Right renal pelvis (tissue), 4 donors: ENCODE data around the gene SLC4A5. TPM values are rescaled to one million over a fixed set of nuclear protein-coding genes. Genes with fewer than 3 reads are reported as not detected.

Experiments used
- DNase-seq, 4 donors: peaks; one replicate each; pipeline ENCODE4 v3.0.0-alpha.2; 2013; ENCODE audit warnings: low read depth in 4 of 4, low spot score in 3 of 4, missing footprints in 1 of 4
- polyA plus RNA-seq, 4 donors: library from polyadenylated mRNA; unstranded; fragments of 120-200 nt; gene quantifications; one replicate each; pipeline ENCODE4 v1.2.1, GENCODE V29; 2013; ENCODE audit not compliant: insufficient read length in 4 of 4

SLC4A5 gene
- 1 to 10 TPM; 1.8 to 3.1 (median 2.3) TPM for polyA plus RNA-seq

DNA sequence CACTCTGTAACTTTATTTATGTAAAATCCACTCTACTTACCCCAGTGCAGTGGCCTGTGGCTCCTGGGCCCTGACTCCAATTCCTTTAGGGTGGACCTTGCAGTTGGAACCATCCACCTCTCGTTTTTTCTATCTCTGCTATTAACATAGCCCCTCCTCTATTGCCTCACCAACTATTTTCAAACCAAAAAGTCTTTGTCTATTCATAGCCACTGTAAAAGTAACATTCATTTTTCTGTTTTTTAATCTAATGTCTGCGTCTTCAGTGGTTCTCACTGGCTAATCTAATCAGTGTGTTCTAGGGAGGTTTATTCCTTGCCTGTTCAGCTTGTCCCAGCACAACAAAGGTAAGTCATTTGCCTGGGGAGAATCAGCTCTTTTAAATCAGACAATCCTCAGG is at the start of gene SLC4A5:
Gene SLC4A5, minus strand, starts transcription at position 101 of the 400 bp plus-strand sequence. CDS start 28,393 bp downstream, outside the sequence.
- DNase-seq, result no peak

GRCh38 chr2:74392449-74392743 is 49.2 kb upstream of the SLC4A5 start:
- no peak for DNase-seq

DNA sequence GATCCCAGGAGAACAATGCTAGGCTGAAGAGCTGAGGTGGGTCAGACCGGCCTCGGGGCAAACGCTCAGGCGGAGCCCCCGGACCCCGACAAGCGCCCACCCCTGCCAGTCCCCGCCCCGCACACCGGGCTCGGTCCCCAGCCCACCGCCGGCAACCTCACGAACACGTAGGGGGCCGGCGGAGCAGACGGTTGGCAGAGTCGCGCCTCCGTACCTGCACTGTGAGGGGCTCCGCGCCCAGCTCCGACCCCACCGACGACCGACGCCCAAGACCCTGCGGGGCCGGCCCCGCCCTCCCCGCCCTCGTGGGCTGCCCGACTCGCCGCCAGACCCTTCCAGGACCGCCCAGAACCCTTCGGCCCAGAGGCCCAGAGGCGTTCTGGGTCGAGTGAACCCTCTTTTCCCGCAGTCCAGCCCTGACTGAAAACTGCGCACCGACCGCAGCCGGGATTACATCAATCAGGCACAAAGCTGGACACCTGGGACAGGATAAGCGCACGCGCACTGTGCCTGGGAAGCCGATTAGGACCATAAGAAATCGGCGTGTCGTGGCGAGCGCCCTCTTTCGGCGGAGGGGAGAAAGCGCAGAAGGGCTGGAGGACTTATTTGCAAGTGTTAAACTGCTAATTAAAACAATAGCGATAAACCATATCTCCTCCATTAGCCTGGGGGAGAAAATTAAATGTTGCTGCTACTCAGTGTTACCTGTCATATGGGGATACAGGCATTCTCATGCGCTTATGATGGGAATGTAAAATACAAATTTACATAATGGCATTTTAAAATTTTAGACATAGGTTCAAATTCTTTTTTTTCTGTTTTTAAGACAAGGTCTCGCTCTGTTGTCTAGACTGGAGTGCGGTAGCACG is 48.6 kb upstream of the SLC4A5 start:
- peak; percentile 88 to 97 (median 89) for DNase-seq

DNA sequence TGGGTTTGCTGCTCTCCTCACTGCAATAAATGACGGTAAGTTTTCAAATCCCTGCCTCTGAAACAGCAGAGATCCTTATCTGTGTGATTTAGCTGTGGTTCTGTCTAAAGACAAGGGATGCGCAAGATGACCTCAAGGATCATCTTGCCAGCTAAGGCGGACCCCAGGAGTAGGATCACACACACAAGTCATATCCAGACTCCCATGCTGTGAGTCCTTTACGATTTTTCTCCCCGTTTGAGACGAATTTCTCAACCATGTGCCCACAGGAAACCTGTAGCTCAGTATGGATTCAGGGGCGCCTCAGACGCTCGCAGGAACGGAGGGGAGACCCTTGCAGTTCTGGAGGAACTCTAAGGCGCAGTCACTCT is 48.0 kb upstream of the SLC4A5 start:
- DNase-seq, result no peak

DNA sequence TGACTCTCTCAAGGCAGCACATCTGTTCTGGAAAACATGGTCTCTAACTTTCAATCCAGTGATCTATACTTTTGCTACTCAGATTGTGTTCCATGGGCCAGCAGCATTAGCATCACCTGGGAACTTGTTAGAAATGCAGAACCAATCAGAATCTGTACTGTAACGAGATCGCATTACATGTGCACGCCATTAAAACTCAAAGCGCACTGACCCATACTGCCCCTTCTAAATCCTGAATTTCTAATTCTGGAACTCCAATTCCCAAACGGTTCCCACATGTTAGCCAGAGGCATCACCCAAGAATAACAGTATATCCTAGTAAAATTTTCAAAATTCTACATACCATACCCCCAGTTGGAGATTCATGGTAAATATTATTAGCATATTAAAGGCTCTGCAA is 47.4 kb upstream of the SLC4A5 start:
- no peak for DNase-seq

- no peak for DNase-seq
Observed at GRCh38 chr2:74387346-74387745, 44.1 kb upstream of the SLC4A5 start.

- DNase-seq, result no peak
Observed at GRCh38 chr2:74385396-74385795, 42.2 kb upstream of the SLC4A5 start.

GRCh38 chr2:74384051-74384450 is 40.8 kb upstream of the SLC4A5 start:
- no peak for DNase-seq

DNA sequence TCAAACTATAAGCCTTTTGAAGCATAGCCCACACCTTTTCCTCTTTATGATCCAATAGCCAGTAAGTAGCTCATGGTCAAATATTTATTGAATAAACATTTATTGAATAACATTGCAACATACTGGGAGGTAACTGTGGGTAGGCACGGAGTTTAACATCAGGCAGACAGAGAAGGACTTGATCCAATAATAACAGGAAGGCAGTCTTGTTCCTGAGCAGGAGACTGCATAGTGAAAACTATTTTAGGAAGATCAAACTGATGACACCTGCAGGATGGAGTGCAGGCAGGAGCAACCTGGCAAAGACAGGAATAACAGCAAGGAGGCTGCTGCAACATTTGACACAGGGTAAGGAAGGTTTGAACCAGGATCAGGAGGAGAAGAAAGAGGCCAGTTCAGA is 40.0 kb upstream of the SLC4A5 start:
- DNase-seq, result no peak

- no peak for DNase-seq
Observed at GRCh38 chr2:74381751-74382150, 38.5 kb upstream of the SLC4A5 start.

GRCh38 chr2:74379851-74380789 is 36.9 kb upstream of the SLC4A5 start, which contains the start of gene DCTN1:
DCTN1 (minus strand) TSS chr2:74380311; CDS start chr2:74380037, 274 bp downstream.
- DNase-seq, result peak in 3 of 4 donors; percentile 36 to 48 (median 43)

DNA sequence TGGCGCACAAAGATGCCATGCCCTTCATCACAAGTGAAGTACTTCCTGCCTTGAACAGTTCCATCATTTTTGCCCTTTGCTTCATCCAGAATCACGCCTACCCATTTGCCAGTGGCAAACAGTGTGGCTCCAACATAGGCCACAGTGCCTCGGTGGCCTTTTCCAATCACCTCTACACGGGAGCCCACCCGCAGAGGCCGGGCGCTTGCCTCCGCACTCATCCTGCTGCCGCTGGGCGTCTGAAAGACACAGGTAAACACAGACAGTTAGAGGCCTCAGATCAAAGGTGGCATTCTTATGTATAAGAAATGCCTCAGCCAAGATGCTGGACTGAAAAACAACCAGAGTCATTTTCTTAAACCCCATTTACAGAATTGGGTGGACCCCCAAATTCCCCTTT is 34.8 kb upstream of the SLC4A5 start:
- no peak for DNase-seq

DNA sequence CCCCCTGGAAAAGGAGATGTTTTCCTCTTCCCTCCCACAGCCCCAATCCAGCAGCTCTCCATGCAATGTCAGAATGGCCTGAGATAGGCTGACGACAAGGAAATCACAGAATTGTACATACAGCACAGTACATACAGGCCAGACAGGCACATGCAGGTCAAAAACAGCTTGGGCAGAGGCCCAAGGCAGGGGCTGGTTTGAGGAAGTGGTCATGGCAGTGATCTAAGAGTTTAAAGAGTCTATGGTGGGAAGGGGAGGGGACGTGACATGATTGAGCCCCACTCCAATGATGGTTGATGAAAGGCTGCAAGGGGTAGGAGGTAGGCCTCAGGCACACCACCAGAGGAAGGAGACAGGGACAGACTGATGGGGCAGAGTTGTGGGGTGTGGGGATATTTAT is 32.6 kb upstream of the SLC4A5 start:
- DNase-seq, result no peak

DNA sequence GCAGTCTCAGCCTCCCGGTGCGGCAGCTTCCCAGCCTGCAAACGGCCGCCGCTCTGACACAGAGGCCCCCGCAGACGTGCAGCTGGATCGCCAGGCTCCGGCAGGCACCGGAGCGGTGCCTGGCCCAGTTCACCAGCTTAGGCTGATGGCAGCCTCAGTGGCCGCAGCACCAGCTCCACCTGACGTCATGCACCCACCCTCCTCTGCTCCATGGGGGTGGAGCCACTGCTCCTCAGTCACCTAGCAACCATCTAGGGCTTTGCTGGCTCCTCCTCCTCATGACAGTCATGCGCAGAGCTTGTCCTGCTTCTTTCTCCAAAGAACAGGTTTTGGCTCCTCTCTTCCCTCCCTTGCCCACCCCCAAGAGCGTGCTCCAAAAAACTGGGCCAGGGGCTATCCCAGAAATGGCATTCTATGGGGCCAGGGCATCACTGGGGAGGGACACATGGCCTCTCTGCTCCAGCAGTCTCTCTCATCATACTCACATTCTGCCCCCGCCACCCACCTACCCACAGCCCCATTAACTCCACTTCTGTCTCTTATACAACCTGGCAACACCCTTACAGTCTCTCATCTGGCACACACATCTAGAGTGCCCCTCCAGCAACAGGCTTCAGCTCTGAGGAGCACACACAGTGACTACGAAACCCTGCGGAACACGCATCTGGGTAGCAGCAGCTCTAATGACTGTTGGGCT is 31.4 kb upstream of the SLC4A5 start:
- DNase-seq, result peak; percentile 55 to 71 (median 59)

- no peak for DNase-seq
Observed at GRCh38 chr2:74373985-74374384, 30.8 kb upstream of the SLC4A5 start.

DNA sequence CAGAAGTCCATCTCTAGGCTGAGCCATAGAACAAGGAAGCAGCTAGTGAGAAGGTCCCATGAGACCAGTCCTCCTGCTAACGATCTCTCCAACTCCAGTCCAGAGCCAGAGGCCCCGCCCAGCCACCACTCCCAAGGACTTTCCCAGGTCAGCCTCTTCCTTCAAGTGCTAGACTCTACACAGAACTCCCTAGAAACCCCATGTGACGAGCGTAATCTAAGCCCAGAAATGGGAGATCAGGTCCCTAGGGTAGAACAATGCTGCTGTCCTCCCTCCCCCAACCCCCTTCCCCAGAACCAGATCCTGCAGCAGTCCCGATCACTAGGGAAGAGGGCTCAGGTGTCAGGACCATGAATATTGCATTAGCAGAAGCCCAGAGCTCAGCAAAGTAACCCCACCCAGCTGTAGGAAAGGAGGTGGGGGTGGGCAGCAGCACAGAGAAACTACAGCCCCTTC is 30.0 kb upstream of the SLC4A5 start:
- no peak for DNase-seq

DNA sequence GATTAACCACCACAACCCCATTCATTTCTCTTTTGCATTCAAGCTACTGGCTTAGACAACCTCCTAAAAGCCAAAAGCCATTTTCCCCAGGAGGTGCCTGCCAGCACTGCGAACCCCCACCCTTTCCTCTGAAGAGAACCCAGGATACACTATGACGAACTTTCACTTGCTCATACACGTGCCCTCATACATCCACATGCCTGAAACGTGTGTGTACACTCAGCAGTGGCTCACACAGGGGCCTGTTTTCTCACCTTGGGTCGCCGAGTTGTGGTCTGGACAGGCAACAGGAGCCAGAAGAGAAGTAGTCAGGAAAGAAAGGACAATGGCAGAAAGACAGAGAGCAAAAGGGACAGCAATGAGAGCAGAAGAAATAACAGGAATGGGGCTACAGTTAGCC is 29.5 kb upstream of the SLC4A5 start:
- no peak for DNase-seq

GRCh38 chr2:74371421-74371820 is 28.2 kb upstream of the SLC4A5 start:
- no peak for DNase-seq

GRCh38 chr2:74369976-74370375 is 26.8 kb upstream of the SLC4A5 start:
- no peak for DNase-seq

GRCh38 chr2:74368499-74368898 is 25.3 kb upstream of the SLC4A5 start:
- no peak for DNase-seq

DNA sequence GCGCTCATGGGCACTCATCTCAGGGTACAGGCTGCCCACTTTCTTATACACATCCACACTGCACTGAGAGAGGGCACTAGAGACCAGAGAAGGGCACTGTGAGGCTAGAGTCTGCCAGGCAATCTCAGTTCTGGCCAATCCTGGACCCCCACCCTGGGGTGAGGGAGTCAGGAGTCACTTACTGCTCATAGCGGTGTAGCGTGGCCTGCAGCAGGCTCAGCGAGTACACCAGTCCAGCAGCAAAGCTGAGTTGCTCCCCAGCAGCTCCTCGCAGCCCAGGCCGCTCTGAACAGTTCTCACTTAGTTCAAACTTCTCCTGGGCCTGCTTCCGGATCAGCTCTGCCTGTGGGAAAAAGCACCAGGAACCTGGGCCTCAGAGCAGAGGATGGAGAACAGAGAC is 24.6 kb upstream of the SLC4A5 start:
- no peak for DNase-seq
